Natural killer cell (primary cell): ENCODE results near the gene MRAS. TPM values are rescaled to one million over a fixed set of nuclear protein-coding genes. Genes with fewer than 3 reads are reported as not detected.

ENCODE experiments used
- ATAC-seq, 3 donors: fragments of 150-1000 bp in 2 of 3; fragments of 200-7000 bp in 1 of 3; cut with Tn5 transposase; 1 replicate in 1 of 3; 2 replicates in 2 of 3; pipeline ENCODE4 v1.10.0; 2021; ENCODE audit warnings: mild to moderate bottlenecking in 2 of 3, moderate library complexity in 2 of 3
- DNase-seq, 2 donors: peaks; one replicate each; pipeline versions ENCODE4 v3.0.0 to v3.0.0-alpha.2; 2013 to 2021; ENCODE audit warnings: mixed read lengths in 1 of 2
- H3K27ac ChIP-seq: one replicate; pipeline ENCODE4 v1.5.1; 2013; ENCODE audit warnings: mild to moderate bottlenecking, low read length
- H3K27me3 ChIP-seq: one replicate; pipeline ENCODE4 v1.6.1; 2013; ENCODE audit warnings: low read length; ENCODE audit not compliant: control insufficient read depth, insufficient read depth
- H3K36me3 ChIP-seq: one replicate; pipeline ENCODE4 v1.6.1; 2013; ENCODE audit warnings: low read length; ENCODE audit not compliant: control insufficient read depth, insufficient read depth
- H3K4me1 ChIP-seq: one replicate; pipeline ENCODE4 v1.6.1; 2013; ENCODE audit warnings: low read length; ENCODE audit not compliant: control insufficient read depth, insufficient read depth
- H3K4me3 ChIP-seq: one replicate; pipeline ENCODE4 v1.5.1; 2013; ENCODE audit warnings: low read length
- H3K9me3 ChIP-seq: one replicate; pipeline ENCODE4 v1.6.1; 2013; ENCODE audit warnings: low read length; ENCODE audit not compliant: control insufficient read depth, insufficient read depth
- H3K27ac Mint-ChIP-seq, 2 donors: one replicate each; pipeline ENCODE4 v1.8.0; 2022; ENCODE audit warnings: mild to moderate bottlenecking in 2 of 2, mixed read lengths in 2 of 2, moderate library complexity in 1 of 2
- H3K27me3 Mint-ChIP-seq, 2 donors: one replicate each; pipeline ENCODE4 v1.8.0; 2022; ENCODE audit warnings: low read depth in 2 of 2, mixed read lengths in 2 of 2
- H3K36me3 Mint-ChIP-seq: one replicate; pipeline ENCODE4 v1.8.0; 2022; ENCODE audit warnings: mixed read lengths
- H3K4me1 Mint-ChIP-seq, 2 donors: one replicate each; pipeline ENCODE4 v1.8.0; 2022; ENCODE audit warnings: mixed read lengths in 2 of 2
- H3K4me3 Mint-ChIP-seq: one replicate; pipeline ENCODE4 v1.8.0; 2022; ENCODE audit warnings: mild to moderate bottlenecking, moderate library complexity, mixed read lengths
- H3K9me3 Mint-ChIP-seq, 2 donors: one replicate each; pipeline ENCODE4 v1.8.0; 2022; ENCODE audit warnings: mixed read lengths in 2 of 2
- WGBS: methylation state at CpG from one replicate; pipeline ENCODE4 v1.1.7; 2013; ENCODE audit warnings: missing lambda C conversion rate; ENCODE audit not compliant: insufficient coverage; 5-methylcytosine and 5-hydroxymethylcytosine counted together
- intact Hi-C: fragments of 100-400 bp; cut with micrococcal nuclease; formaldehyde crosslinking; loops from one replicate; pipeline ENCODE4 v1.14.2; 2022
- total RNA-seq, 4 donors: library from RNA; stranded (reverse); fragments of 120-200 nt in 1 of 4; gene quantifications; one replicate each; pipeline versions ENCODE4 v1.2.3 to v1.2.4, GENCODE V29; 2013 to 2022
- TF ChIP-seq, protein P1 (sequence below): fragments of 200-600 bp; IDR thresholded peaks from one replicate; pipeline ENCODE4 v1.8.0; 2022; ENCODE audit warnings: antibody characterized with exemption

MRAS gene
- total RNA-seq, 3 donors from 2014 or later (not counting 1 experiment from before 2014, with no cell fraction given) = 1.2 to 4.9 (median 2.4) TPM

- Mint-ChIP-seq H3K9me3 (no peaks in the 10 kb centered on the region), H3K27me3 (no peaks in the 10 kb centered on the region), H3K36me3 (no peaks in the 10 kb centered on the region), H3K4me3 (no peak overlapping the region), H3K4me1 (no peaks in the 10 kb centered on the region), H3K27ac (no peak overlapping the region)
- ATAC-seq (no peak), DNase-seq (no peak)
- Histone ChIP-seq H3K4me1 (no peaks in the 10 kb centered on the region), H3K27me3 (no peaks in the 10 kb centered on the region), H3K36me3 (no peaks in the 10 kb centered on the region), H3K4me3 (no peak overlapping the region), H3K27ac (no peak overlapping the region), H3K9me3 (no peaks in the 10 kb centered on the region)
- 89% methylated on average over 3 of the region's 3 CpGs for WGBS
- TF ChIP-seq, protein P1, sequence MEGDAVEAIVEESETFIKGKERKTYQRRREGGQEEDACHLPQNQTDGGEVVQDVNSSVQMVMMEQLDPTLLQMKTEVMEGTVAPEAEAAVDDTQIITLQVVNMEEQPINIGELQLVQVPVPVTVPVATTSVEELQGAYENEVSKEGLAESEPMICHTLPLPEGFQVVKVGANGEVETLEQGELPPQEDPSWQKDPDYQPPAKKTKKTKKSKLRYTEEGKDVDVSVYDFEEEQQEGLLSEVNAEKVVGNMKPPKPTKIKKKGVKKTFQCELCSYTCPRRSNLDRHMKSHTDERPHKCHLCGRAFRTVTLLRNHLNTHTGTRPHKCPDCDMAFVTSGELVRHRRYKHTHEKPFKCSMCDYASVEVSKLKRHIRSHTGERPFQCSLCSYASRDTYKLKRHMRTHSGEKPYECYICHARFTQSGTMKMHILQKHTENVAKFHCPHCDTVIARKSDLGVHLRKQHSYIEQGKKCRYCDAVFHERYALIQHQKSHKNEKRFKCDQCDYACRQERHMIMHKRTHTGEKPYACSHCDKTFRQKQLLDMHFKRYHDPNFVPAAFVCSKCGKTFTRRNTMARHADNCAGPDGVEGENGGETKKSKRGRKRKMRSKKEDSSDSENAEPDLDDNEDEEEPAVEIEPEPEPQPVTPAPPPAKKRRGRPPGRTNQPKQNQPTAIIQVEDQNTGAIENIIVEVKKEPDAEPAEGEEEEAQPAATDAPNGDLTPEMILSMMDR = no peak
- intact Hi-C loops = no loop called here
Measured at GRCh38 chr3:138448631-138449030, 100.3 kb downstream of the MRAS start.

GRCh38 chr3:138449490-138449889, 101.1 kb downstream of the MRAS start:
- ATAC-seq (no peak), DNase-seq (no peak)
- H3K36me3 ChIP-seq = no peaks in the 10 kb centered on the region
- no peaks in the 10 kb centered on the region for H3K9me3 ChIP-seq
- H3K4me1 Mint-ChIP-seq = no peaks in the 10 kb centered on the region
- no peak overlapping the region for H3K4me3 ChIP-seq
- no peak overlapping the region for H3K27ac ChIP-seq
- H3K4me3 Mint-ChIP-seq = no peak overlapping the region
- H3K27me3 ChIP-seq = no peaks in the 10 kb centered on the region
- H3K4me1 ChIP-seq = no peaks in the 10 kb centered on the region
- intact Hi-C loops = no loop called here
- TF ChIP-seq, protein P1 = no peak
- H3K36me3 Mint-ChIP-seq = no peaks in the 10 kb centered on the region
- WGBS = 100% methylated on average over 3 of the region's 3 CpGs
- H3K27me3 Mint-ChIP-seq = no peaks in the 10 kb centered on the region
- H3K9me3 Mint-ChIP-seq = no peaks in the 10 kb centered on the region
- H3K27ac Mint-ChIP-seq = no peak overlapping the region

GRCh38 chr3:138450181-138450580, 101.8 kb downstream of the MRAS start:
- no peak overlapping the region for H3K4me3 ChIP-seq
- H3K36me3 ChIP-seq = no peaks in the 10 kb centered on the region
- Mint-ChIP-seq H3K27me3 (no peaks in the 10 kb centered on the region), H3K36me3 (no peaks in the 10 kb centered on the region), H3K4me3 (no peak overlapping the region), H3K4me1 (no peaks in the 10 kb centered on the region), H3K9me3 (no peaks in the 10 kb centered on the region), H3K27ac (no peak overlapping the region)
- H3K27me3 ChIP-seq = no peaks in the 10 kb centered on the region
- H3K27ac ChIP-seq = no peak overlapping the region
- H3K9me3 ChIP-seq = no peaks in the 10 kb centered on the region
- ATAC-seq (no peak), DNase-seq (no peak)
- no peaks in the 10 kb centered on the region for H3K4me1 ChIP-seq
- TF ChIP-seq, protein P1 = no peak
- intact Hi-C loops = no loop called here
- 94% methylated on average over 7 of the region's 7 CpGs for WGBS

DNA sequence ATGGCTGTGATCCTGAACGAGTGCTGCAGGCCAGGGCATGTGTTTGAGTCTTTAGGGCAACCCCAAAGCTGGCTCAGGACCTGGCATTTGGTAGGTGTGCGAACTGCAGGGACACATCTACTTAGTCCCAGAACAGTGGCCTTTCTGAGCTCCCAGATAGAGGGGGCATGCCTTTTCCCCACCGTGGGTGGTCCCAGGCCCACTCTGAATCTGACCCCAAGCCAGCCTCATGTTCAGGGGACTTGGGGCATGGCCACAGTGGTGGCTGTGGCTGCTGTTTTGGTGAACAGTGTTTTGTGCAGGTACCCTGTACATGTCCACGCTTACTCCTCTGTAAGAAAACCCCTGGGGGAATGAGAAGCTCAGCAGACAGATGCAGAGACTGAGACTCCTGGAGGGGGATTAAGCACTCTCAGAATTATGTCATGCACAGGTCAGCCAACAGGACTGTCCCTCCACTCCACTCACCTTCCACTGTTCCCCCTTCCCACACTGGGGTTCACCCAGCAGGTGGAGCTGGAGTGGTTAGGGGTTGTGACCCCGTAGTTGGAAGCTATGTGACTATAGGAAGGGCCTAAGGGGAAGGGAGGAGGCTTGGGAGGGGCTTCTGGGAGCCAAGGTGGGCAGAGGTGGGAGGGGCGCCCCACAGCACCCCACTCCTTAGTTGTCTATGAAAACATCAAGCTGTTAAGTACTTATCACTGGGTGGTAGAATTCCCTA, 102.5 kb downstream of the MRAS start:
- ATAC-seq (no peak), DNase-seq (no peak)
- WGBS = 78% methylated on average over 5 of the region's 6 CpGs
- no peak overlapping the region for H3K27ac ChIP-seq
- TF ChIP-seq, protein P1 = no peak
- no peaks in the 10 kb centered on the region for H3K9me3 ChIP-seq
- no peaks in the 10 kb centered on the region for H3K27me3 ChIP-seq
- H3K27me3 Mint-ChIP-seq = no peaks in the 10 kb centered on the region
- H3K4me3 ChIP-seq = no peak overlapping the region
- no peaks in the 10 kb centered on the region for H3K4me1 ChIP-seq
- no peaks in the 10 kb centered on the region for H3K36me3 ChIP-seq
- H3K4me3 Mint-ChIP-seq = no peak overlapping the region
- intact Hi-C loops = no loop called here
- H3K9me3 Mint-ChIP-seq = no peaks in the 10 kb centered on the region
- H3K36me3 Mint-ChIP-seq = no peaks in the 10 kb centered on the region
- H3K4me1 Mint-ChIP-seq = no peaks in the 10 kb centered on the region
- H3K27ac Mint-ChIP-seq = no peak overlapping the region
